ENCODE data around the gene OPCML. TPM values are rescaled to one million over a fixed set of nuclear protein-coding genes. Genes with fewer than 3 reads are reported as not detected.

Gene OPCML
- total and polyA plus RNA-seq, 7 donors = 0.01 to 0.80 (median 0.07) TPM; not detected in 4

DNA sequence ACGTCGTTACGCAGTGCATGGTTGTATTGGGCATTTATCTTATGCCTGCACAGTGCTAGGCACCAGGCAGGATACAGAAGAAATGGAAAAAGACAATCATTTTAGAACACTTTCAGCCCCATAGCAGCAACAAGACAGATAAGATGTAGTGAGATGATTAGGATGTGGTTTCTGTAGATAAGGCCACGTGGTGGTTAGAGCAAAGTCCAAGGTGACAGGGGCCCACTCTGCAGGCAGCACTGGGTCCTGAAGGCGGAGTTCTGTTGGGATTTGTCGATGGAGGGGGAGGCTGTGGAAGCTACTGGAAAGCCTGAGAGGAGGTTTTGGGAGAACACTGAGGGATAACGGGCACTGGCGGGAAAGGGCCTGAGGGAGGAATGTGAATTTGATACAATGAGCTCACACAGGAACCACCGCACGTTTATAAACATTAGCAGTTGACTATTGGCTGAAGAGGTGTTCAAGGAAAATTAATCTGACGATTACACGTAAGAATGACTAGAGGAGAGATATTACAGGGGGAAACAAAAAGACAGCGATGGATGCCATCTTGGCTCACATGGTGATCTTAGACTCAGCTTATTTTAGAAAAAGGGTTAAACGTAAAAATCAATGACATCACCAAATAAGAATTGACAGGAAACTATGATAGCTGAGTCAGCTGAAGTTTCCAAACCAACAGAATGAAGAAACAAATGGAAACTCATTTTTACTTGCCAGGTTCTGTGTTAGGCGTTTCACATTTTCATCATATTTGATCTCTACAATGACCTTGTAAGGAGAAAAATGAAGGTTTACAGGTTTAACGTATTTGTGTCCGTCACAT, 551.0 kb downstream of the OPCML start:
- intact Hi-C loops (cut with DNase I) = no loop called here
- no peak for DNase-seq
- Histone ChIP-seq H3K4me1 (no peaks in the 10 kb centered on the region), H3K9me3 (no peaks in the 10 kb centered on the region), H3K27me3 (ENCODE audit: insufficient read depth in 3 of 3, low read length in 2 of 3) (peaks cover 0 to 6% (median 0%) of the 10 kb centered on the region in 3 donors), H3K4me3 (no peak overlapping the region), H3K27ac (no peak overlapping the region), H3K36me3 (ENCODE audit: insufficient read depth in 1 of 2, low read depth in 1 of 2) (no peaks in the 10 kb centered on the region)
- no peak for ATAC-seq
- TF ChIP-seq, protein P1, sequence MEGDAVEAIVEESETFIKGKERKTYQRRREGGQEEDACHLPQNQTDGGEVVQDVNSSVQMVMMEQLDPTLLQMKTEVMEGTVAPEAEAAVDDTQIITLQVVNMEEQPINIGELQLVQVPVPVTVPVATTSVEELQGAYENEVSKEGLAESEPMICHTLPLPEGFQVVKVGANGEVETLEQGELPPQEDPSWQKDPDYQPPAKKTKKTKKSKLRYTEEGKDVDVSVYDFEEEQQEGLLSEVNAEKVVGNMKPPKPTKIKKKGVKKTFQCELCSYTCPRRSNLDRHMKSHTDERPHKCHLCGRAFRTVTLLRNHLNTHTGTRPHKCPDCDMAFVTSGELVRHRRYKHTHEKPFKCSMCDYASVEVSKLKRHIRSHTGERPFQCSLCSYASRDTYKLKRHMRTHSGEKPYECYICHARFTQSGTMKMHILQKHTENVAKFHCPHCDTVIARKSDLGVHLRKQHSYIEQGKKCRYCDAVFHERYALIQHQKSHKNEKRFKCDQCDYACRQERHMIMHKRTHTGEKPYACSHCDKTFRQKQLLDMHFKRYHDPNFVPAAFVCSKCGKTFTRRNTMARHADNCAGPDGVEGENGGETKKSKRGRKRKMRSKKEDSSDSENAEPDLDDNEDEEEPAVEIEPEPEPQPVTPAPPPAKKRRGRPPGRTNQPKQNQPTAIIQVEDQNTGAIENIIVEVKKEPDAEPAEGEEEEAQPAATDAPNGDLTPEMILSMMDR (IDR thresholded peaks at IDR 0.05) = no peak
- 75 to 84% (median 83%) methylated on average over 17 of the region's 17 CpGs for WGBS, 3 donors

DNA sequence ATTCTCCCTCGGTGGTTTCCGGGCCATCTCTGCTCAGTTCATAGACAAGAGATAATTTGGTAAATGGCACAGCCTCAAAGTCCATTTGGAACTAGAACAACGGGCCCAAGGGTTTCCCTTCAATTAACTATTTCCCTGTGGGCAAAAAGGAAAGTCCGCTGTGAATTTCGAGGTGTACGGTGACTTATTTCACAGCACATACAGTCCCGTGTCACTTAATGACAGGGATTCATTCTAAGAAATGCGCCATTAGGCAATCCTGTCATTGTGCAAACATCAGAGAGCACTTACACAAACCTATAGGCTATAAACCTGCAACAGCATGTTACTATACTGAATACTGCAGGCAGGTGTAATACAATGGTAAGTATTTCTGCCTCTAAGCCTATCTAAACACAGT, 551.6 kb downstream of the OPCML start:
- H3K4me1 ChIP-seq = no peaks in the 10 kb centered on the region
- DNase-seq (no peak), ATAC-seq (no peak)
- TF ChIP-seq, protein P1 (IDR thresholded peaks at IDR 0.05) = no peak
- H3K36me3 ChIP-seq (ENCODE audit: insufficient read depth in 1 of 2, low read depth in 1 of 2) = no peaks in the 10 kb centered on the region
- no peak overlapping the region for H3K27ac ChIP-seq
- peaks cover 0 to 6% (median 0%) of the 10 kb centered on the region in 3 donors for H3K27me3 ChIP-seq (ENCODE audit: insufficient read depth in 3 of 3, low read length in 2 of 3)
- H3K4me3 ChIP-seq = no peak overlapping the region
- no peaks in the 10 kb centered on the region for H3K9me3 ChIP-seq
- intact Hi-C loops (cut with DNase I) = no loop called here
- WGBS, 3 donors = 78 to 84% (median 84%) methylated on average over 8 of the region's 8 CpGs

DNA sequence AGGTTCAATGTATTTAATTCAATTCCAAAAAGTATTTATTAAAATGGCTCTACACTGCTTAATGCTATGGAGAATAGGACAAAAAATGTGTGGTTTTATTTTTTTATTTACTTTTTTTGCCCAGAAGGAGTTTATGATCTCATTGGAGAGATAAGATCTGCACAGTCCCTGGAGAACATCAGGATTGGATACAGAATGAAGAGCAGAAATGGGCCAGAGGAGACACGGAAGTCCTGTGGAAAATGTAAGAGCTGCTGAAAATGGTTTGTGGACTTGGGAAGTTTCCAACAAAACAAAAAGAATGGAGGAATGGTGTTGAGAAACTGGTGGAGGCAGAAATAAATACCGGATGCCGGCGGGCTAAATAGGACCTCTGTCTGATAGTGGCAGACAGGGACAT, 554.6 kb downstream of the OPCML start:
- no peak overlapping the region for H3K27ac ChIP-seq
- intact Hi-C loops (cut with DNase I) = no loop called here
- H3K4me1 ChIP-seq = no peaks in the 10 kb centered on the region
- H3K36me3 ChIP-seq (ENCODE audit: insufficient read depth in 1 of 2, low read depth in 1 of 2) = no peaks in the 10 kb centered on the region
- no peak overlapping the region for H3K4me3 ChIP-seq
- TF ChIP-seq, protein P1 (IDR thresholded peaks at IDR 0.05) = no peak
- no peaks in the 10 kb centered on the region for H3K9me3 ChIP-seq
- H3K27me3 ChIP-seq (ENCODE audit: insufficient read depth in 3 of 3, low read length in 2 of 3) = peaks cover 0 to 6% (median 0%) of the 10 kb centered on the region in 3 donors
- WGBS, 3 donors = 74 to 80% (median 77%) methylated on average over 4 of the region's 4 CpGs
- DNase-seq = no peak
- no peak for ATAC-seq

DNA sequence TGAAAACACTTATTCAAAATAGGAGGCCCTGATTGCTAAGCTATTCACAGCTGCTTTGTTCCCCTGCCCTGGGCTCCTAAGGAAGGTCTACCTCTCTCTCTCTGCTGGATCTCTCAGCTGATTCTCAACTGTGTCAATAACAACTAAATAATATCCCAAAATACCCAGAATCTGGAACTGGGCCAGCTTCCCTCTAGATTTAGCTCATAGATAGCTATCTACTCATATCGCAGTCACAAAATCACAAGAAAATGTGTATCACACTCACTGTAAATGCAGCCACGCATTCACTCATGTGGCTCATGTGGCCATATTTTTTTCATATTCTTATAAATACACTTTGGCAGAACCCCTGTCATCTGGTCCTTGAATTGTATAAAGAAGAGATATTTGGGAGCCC, 555.1 kb downstream of the OPCML start:
- Histone ChIP-seq H3K4me1 (no peaks in the 10 kb centered on the region), H3K27me3 (ENCODE audit: insufficient read depth in 3 of 3, low read length in 2 of 3) (peaks cover 0 to 6% (median 0%) of the 10 kb centered on the region in 3 donors), H3K27ac (no peak overlapping the region), H3K4me3 (no peak overlapping the region), H3K9me3 (no peaks in the 10 kb centered on the region), H3K36me3 (ENCODE audit: insufficient read depth in 1 of 2, low read depth in 1 of 2) (no peaks in the 10 kb centered on the region)
- DNase-seq (no peak), ATAC-seq (no peak)
- 82 to 86% (median 83%) methylated on average over 2 of the region's 2 CpGs for WGBS, 3 donors
- intact Hi-C loops (cut with DNase I) = no loop called here
- TF ChIP-seq, protein P1 (IDR thresholded peaks at IDR 0.05) = no peak

Measured in psoas muscle (tissue), 8 donors.